Tibial nerve (tissue), 3 donors: ENCODE measurements around the gene RTCA.

Experiments used
- CTCF ChIP-seq, 5 experiments: fragments of 200-600 bp in 3 of 5; fragments of 450-650 bp in 2 of 5; sonication (generic) in 3 of 5; IDR thresholded peaks; one replicate each; pipeline ENCODE4 v1.5.1; 2016 to 2019; ENCODE audit warnings: antibody characterized with exemption in 5 of 5, mild to moderate bottlenecking in 3 of 5, moderate library complexity in 2 of 5
- POLR2A ChIP-seq, 2 donors: fragments of 450-650 bp; IDR thresholded peaks; one replicate each; pipeline ENCODE4 v1.6.1; 2017; ENCODE audit warnings: antibody characterized with exemption in 2 of 2, mild to moderate bottlenecking in 2 of 2, moderate library complexity in 2 of 2

GRCh38 chr1:100298512-100298911 lies 32.5 kb downstream of the RTCA start:
- no peak for TF ChIP-seq CTCF (IDR thresholded peaks at IDR 0.05)
- no peak for TF ChIP-seq POLR2A (IDR thresholded peaks at IDR 0.05)
